GM10266 (cell line): ENCODE measurements around the gene SEC14L2.
A peak's percentile ranks its signal among the peaks of the same experiment; 100 is the strongest.

Experiments used
- DNase-seq: peaks from one replicate; pipeline ENCODE4 v3.0.0; 2012; ENCODE audit errors: extremely low spot score
- TF ChIP-seq, protein P1 (sequence below): IDR thresholded peaks from 2 replicates; pipeline ENCODE4 v1.5.1; 2012; ENCODE audit warnings: mild to moderate bottlenecking, low read depth; ENCODE audit not compliant: control insufficient read depth, insufficient read depth; ENCODE audit errors: missing control alignments

Gene SEC14L2

DNA sequence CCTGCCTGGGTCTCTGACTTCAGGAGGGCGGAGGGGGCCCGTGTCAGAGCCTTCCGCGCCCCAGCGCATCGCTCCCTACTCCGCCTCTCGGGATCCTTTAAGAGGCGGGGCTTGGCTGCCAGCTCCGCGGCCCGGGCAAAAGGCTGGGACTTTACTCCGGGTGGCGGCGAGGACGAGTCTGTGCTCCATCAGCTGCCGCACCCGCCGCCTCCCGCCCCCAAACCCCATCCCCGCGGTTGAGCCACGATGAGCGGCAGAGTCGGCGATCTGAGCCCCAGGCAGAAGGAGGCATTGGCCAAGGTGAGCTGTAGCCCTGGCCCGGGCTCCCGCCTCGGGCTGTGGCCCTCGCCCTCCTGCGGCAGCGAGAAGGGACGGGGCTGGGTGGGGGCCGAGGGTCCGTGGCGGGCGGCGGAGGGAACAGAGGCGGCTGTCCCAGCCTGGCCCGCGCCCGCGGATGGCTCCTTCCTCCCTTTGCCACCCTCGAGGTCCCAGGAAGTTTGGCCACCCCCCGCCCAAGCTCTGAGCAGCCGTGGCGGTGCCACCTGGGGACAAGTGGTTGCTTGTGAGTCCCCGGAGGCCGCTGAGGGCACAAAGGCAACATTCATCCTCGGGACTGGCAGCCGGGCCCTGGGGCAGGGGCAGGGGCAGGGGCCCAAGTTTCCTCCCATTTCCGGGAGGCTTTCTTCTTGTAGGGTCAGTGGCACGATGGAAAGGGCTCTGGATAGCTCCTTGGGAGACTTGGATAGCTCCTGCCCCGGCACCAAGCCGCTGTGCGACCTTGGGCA, at the start of gene SEC14L2:
TSS of gene SEC14L2 (plus strand) at position 148 of the 785 bp plus-strand sequence. CDS start at position 247, 99 bp downstream.
- DNase-seq = peak; percentile 29
- TF ChIP-seq, protein P1, sequence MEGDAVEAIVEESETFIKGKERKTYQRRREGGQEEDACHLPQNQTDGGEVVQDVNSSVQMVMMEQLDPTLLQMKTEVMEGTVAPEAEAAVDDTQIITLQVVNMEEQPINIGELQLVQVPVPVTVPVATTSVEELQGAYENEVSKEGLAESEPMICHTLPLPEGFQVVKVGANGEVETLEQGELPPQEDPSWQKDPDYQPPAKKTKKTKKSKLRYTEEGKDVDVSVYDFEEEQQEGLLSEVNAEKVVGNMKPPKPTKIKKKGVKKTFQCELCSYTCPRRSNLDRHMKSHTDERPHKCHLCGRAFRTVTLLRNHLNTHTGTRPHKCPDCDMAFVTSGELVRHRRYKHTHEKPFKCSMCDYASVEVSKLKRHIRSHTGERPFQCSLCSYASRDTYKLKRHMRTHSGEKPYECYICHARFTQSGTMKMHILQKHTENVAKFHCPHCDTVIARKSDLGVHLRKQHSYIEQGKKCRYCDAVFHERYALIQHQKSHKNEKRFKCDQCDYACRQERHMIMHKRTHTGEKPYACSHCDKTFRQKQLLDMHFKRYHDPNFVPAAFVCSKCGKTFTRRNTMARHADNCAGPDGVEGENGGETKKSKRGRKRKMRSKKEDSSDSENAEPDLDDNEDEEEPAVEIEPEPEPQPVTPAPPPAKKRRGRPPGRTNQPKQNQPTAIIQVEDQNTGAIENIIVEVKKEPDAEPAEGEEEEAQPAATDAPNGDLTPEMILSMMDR = no peak

GRCh38 chr22:30347255-30347892, 49.4 kb upstream of the SEC14L2 start:
- TF ChIP-seq, protein P1 = no peak
- no peak for DNase-seq

- TF ChIP-seq, protein P1 = no peak
- DNase-seq = no peak
These were observed 48.4 kb upstream of the SEC14L2 start for GRCh38 chr22:30348404-30348803.

DNA sequence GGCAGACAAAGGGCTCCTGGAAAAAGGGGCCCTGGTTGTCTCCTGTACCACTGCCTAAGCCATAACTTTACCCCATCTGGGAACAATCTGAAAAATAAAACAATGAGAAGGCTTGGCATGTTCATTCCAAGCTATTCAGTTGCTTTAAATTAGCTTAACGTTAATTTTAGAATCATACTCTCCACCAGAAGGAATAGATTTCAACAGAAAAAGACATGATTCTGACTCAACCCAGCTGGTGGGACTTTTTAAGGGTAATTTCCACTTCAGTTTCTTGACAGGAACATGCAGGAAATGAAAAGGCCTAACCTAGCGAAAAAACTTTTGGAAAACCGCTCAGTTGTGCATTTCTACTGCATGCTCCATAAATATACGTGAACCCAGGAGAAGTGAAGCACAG, 48.0 kb upstream of the SEC14L2 start:
- DNase-seq = no peak
- TF ChIP-seq, protein P1 = no peak

DNA sequence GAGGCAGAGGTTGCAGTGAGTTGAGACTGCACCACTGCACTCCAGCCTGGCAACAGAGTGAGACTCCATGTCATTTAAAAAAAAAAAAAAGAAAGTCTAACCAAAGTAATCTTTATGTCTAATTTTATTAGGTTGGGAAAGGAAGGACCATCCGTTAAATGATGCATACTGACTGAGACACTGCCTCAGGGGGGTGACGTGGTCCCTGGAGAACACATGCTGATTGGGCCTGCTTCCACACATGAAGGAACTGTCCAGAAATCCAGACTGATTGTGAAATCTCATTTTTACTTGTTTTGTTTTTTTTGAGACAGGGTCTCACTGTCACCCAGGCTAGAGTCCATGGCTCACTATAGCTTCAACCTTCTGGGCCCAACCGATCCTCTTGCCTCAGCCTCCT, 45.6 kb upstream of the SEC14L2 start:
- DNase-seq = no peak
- TF ChIP-seq, protein P1 = no peak

GRCh38 chr22:30354644-30355043, 42.2 kb upstream of the SEC14L2 start:
- DNase-seq = no peak
- TF ChIP-seq, protein P1 = no peak

- TF ChIP-seq, protein P1 = no peak
- DNase-seq = peak; percentile 95
These were observed 40.2 kb upstream of the SEC14L2 start, which contains the start of the genes CCDC157 and SF3A1 for GRCh38 chr22:30356449-30357235. Gene CCDC157, plus strand, starts transcription at chr22:30357007. Its CDS starts 8,994 bp downstream, at chr22:30366001. Gene SF3A1, minus strand, starts transcription at chr22:30356894. Its CDS starts 102 bp downstream, at chr22:30356792.
